Caco-2 (cell line): ENCODE data around the gene YWHAB. TPM values are rescaled to one million over a fixed set of nuclear protein-coding genes. Genes with fewer than 3 reads are reported as not detected.

Source experiments
- BruUV-seq: library from RNA; stranded (reverse); fragments of 400-500 nt; replicated peaks from 2 replicates; lab custom pipeline; 2021; lab: Mats Ljungman, UMichigan
- CTCF ChIA-PET: fragments of 300-600 bp; sonication (Branson Sonifier 250); formaldehyde crosslinking; loops from one replicate; lab custom pipeline; 2022; ENCODE audit warnings: antibody characterized with exemption; lab: Charles Lee
- POLR2A ChIA-PET: fragments of 300-600 bp; sonication (Branson Sonifier 250); formaldehyde crosslinking; loops from one replicate; lab custom pipeline; 2022; ENCODE audit warnings: antibody characterized with exemption; lab: Charles Lee
- DNase-seq, 2 experiments: peaks; one replicate each; pipeline versions ENCODE4 v3.0.0 to v3.0.0-alpha.2; 2020 to 2022
- H3K27me3 ChIP-seq: replicated peaks from 2 replicates; pipeline ENCODE4 v1.6.0; 2011; ENCODE audit warnings: low read length; ENCODE audit not compliant: control insufficient read depth, insufficient read depth
- H3K36me3 ChIP-seq: 2 replicates; pipeline ENCODE4 v1.5.1; 2011; ENCODE audit warnings: low read length; ENCODE audit not compliant: control insufficient read depth, insufficient read depth
- H3K4me1 ChIP-seq: fragments of 250-450 bp; sonication (Bioruptor Pico); 2 replicates; pipeline ENCODE4 v1.5.1; 2020; ENCODE audit warnings: mild to moderate bottlenecking
- H3K4me3 ChIP-seq: 2 replicates; pipeline ENCODE4 v1.5.1; 2011; ENCODE audit warnings: low read depth, mild to moderate bottlenecking, control low read depth, low read length
- H3K9me3 ChIP-seq: fragments of 250-450 bp; sonication (Bioruptor Pico); 2 replicates; pipeline ENCODE4 v1.5.1; 2020; ENCODE audit warnings: mild to moderate bottlenecking, moderate library complexity
- H3K27ac Mint-ChIP-seq: one replicate; pipeline ENCODE4 v1.8.0; 2022; ENCODE audit warnings: mixed read lengths; ENCODE audit not compliant: unreplicated experiment
- H3K27me3 Mint-ChIP-seq: one replicate; pipeline ENCODE4 v1.8.0; 2022; ENCODE audit warnings: mixed read lengths; ENCODE audit not compliant: insufficient read depth, unreplicated experiment
- H3K36me3 Mint-ChIP-seq: one replicate; pipeline ENCODE4 v1.8.0; 2022; ENCODE audit warnings: mild to moderate bottlenecking, mixed read lengths; ENCODE audit not compliant: insufficient read depth, unreplicated experiment
- H3K4me1 Mint-ChIP-seq: one replicate; pipeline ENCODE4 v1.8.0; 2022; ENCODE audit warnings: low read depth, mixed read lengths; ENCODE audit not compliant: unreplicated experiment
- H3K4me3 Mint-ChIP-seq: one replicate; pipeline ENCODE4 v1.8.0; 2022; ENCODE audit warnings: mild to moderate bottlenecking, moderate library complexity, mixed read lengths; ENCODE audit not compliant: unreplicated experiment
- H3K9me3 Mint-ChIP-seq: one replicate; pipeline ENCODE4 v1.8.0; 2022; ENCODE audit warnings: mixed read lengths; ENCODE audit not compliant: unreplicated experiment
- CTCF ChIP-seq, 2 experiments: fragments of 200-600 bp in 1 of 2; IDR thresholded peaks; 1 replicate in 1 of 2; 2 replicates in 1 of 2; pipeline versions ENCODE4 v1.5.1 to v1.8.0; 2011 to 2022; ENCODE audit warnings: antibody characterized with exemption in 1 of 2, control low read depth in 1 of 2, inconsistent platforms in 1 of 2, low read depth in 1 of 2, low read length in 1 of 2, mild to moderate bottlenecking in 1 of 2, moderate library complexity in 1 of 2; ENCODE audit not compliant: insufficient read depth in 1 of 2, severe bottlenecking in 1 of 2, unreplicated experiment in 1 of 2
- intact Hi-C: fragments of 100-400 bp; cut with micrococcal nuclease; formaldehyde crosslinking; loops from one replicate; pipeline ENCODE4 v1.10.0; 2022; ENCODE audit not compliant: unreplicated experiment
- total RNA-seq: library from RNA; stranded (reverse); gene quantifications from 2 replicates; pipeline ENCODE4 v1.2.3, GENCODE V29; 2022

YWHAB gene
- total RNA-seq, 1 experiment from 2014 or later: 522 TPM

GRCh38 chr20:44928595-44928994 is 43.1 kb downstream of the YWHAB start:
- H3K4me1 Mint-ChIP-seq: no peaks in the 10 kb centered on the region
- POLR2A ChIA-PET: interaction anchor here (0.6 kb wide), 1 partner anchor 181 kb away, joined by 13 read pairs; no protein-coding TSS in a partner anchor
- H3K36me3 Mint-ChIP-seq: peaks cover 58% of the 10 kb centered on the region
- no peak for DNase-seq
- no peaks in the 10 kb centered on the region for H3K27me3 ChIP-seq
- H3K36me3 ChIP-seq: 0 out of 2 replicates have a peak, but pooled peaks cover 1% of the 10 kb centered on the region
- BruUV-seq: no TSS peak
- TF ChIP-seq CTCF (IDR thresholded peaks at IDR 0.05; ENCODE audit: insufficient read depth in 1 of 2, low read depth in 1 of 2, low read length in 1 of 2, severe bottlenecking in 1 of 2, unreplicated experiment in 1 of 2): no peak
- H3K4me3 ChIP-seq: no peak overlapping the region
- CTCF ChIA-PET: no interaction called here
- H3K27ac Mint-ChIP-seq: no peak overlapping the region
- intact Hi-C loops: no loop called here
- H3K9me3 Mint-ChIP-seq: no peaks in the 10 kb centered on the region
- H3K9me3 ChIP-seq: no peaks in the 10 kb centered on the region
- H3K4me1 ChIP-seq: no peaks in the 10 kb centered on the region
- no peaks in the 10 kb centered on the region for H3K27me3 Mint-ChIP-seq
- no peak overlapping the region for H3K4me3 Mint-ChIP-seq

- no peaks in the 10 kb centered on the region for H3K4me1 Mint-ChIP-seq
- TF ChIP-seq CTCF (IDR thresholded peaks at IDR 0.05; ENCODE audit: insufficient read depth in 1 of 2, low read depth in 1 of 2, low read length in 1 of 2, severe bottlenecking in 1 of 2, unreplicated experiment in 1 of 2): no peak
- intact Hi-C loops: no loop called here
- H3K4me3 ChIP-seq: no peak overlapping the region
- peaks cover 1% of the 10 kb centered on the region; the same call in 1 of the 2 replicates for H3K36me3 ChIP-seq
- H3K36me3 Mint-ChIP-seq: peaks cover 54% of the 10 kb centered on the region
- BruUV-seq: no TSS peak
- no peaks in the 10 kb centered on the region for H3K27me3 Mint-ChIP-seq
- H3K27me3 ChIP-seq: no peaks in the 10 kb centered on the region
- ChIA-PET POLR2A (no interaction called here), CTCF (no interaction called here)
- no peaks in the 10 kb centered on the region for H3K4me1 ChIP-seq
- H3K9me3 ChIP-seq: no peaks in the 10 kb centered on the region
- DNase-seq: no peak
- H3K27ac Mint-ChIP-seq: no peak overlapping the region
- H3K4me3 Mint-ChIP-seq: no peak overlapping the region
- no peaks in the 10 kb centered on the region for H3K9me3 Mint-ChIP-seq
Observed at GRCh38 chr20:44930517-44931168, 45.1 kb downstream of the YWHAB start.

GRCh38 chr20:44931911-44932310 is 46.4 kb downstream of the YWHAB start:
- TSS peak; percentile 48 for BruUV-seq
- H3K9me3 ChIP-seq: no peaks in the 10 kb centered on the region
- H3K4me3 ChIP-seq: no peak overlapping the region
- no peak for TF ChIP-seq CTCF (IDR thresholded peaks at IDR 0.05; ENCODE audit: insufficient read depth in 1 of 2, low read depth in 1 of 2, low read length in 1 of 2, severe bottlenecking in 1 of 2, unreplicated experiment in 1 of 2)
- no peak overlapping the region for H3K4me3 Mint-ChIP-seq
- no peaks in the 10 kb centered on the region for H3K27me3 ChIP-seq
- H3K27me3 Mint-ChIP-seq: no peaks in the 10 kb centered on the region
- ChIA-PET CTCF (no interaction called here), POLR2A (no interaction called here)
- no peak overlapping the region for H3K27ac Mint-ChIP-seq
- no peaks in the 10 kb centered on the region for H3K9me3 Mint-ChIP-seq
- no peaks in the 10 kb centered on the region for H3K4me1 ChIP-seq
- peaks cover 1% of the 10 kb centered on the region; the same call in 1 of the 2 replicates for H3K36me3 ChIP-seq
- peaks cover 66% of the 10 kb centered on the region for H3K36me3 Mint-ChIP-seq
- H3K4me1 Mint-ChIP-seq: no peaks in the 10 kb centered on the region
- intact Hi-C loops: no loop called here
- no peak for DNase-seq
